ENCODE results near the gene RAB41. TPM values are rescaled to one million over a fixed set of nuclear protein-coding genes. Genes with fewer than 3 reads are reported as not detected.
"Not testable (repeated sequence)": the region's sequence is repeated elsewhere in the genome, so short reads cannot be mapped to it uniquely, and the experiment has no call there.

The RAB41 gene
- not detected for total RNA-seq

GRCh38 chrX:70281951-70282350 is at the start of gene RAB41:
Gene RAB41 (plus strand): TSS chrX:70282172. CDS start chrX:70282218, 46 bp downstream.
- Mint-ChIP-seq H3K4me3 (no peak within 1 kb of the TSS), H3K27me3 (ENCODE audit: low read depth) (no peaks in the 10 kb centered on the region), H3K9me3 (no peaks in the 10 kb centered on the region), H3K36me3 (ENCODE audit: insufficient read depth) (peaks cover 13% of the 10 kb centered on the region), H3K4me1 (ENCODE audit: low read depth) (no peaks in the 10 kb centered on the region)
- no peak for DNase-seq
- ATAC-seq, result no peak

GRCh38 chrX:70234355-70234754 is 47.6 kb upstream of the RAB41 start, which contains the start of gene AWAT1:
Gene AWAT1 (plus strand): TSS chrX:70234655. CDS start chrX:70234696, 41 bp downstream.
- H3K36me3 Mint-ChIP-seq (ENCODE audit: insufficient read depth), result no peaks in the 10 kb centered on the region
- no peaks in the 10 kb centered on the region for H3K27me3 Mint-ChIP-seq (ENCODE audit: low read depth)
- DNase-seq (no peak), ATAC-seq (no peak)
- no peaks in the 10 kb centered on the region for H3K4me1 Mint-ChIP-seq (ENCODE audit: low read depth)
- no peaks in the 10 kb centered on the region for H3K9me3 Mint-ChIP-seq
- H3K4me3 Mint-ChIP-seq, result no peak within 1 kb of the TSS

- ATAC-seq (no peak), DNase-seq (no peak)
- no peaks in the 10 kb centered on the region for H3K27me3 Mint-ChIP-seq (ENCODE audit: low read depth)
- H3K9me3 Mint-ChIP-seq, result no peaks in the 10 kb centered on the region
- no peaks in the 10 kb centered on the region for H3K36me3 Mint-ChIP-seq (ENCODE audit: insufficient read depth)
- H3K4me3 Mint-ChIP-seq, result no peak overlapping the region
- no peaks in the 10 kb centered on the region for H3K4me1 Mint-ChIP-seq (ENCODE audit: low read depth)
Measured at GRCh38 chrX:70240751-70241150, 41.2 kb upstream of the RAB41 start.

GRCh38 chrX:70241501-70241900 is 40.5 kb upstream of the RAB41 start:
- H3K4me3 Mint-ChIP-seq, result no peak overlapping the region
- H3K4me1 Mint-ChIP-seq (ENCODE audit: low read depth), result no peaks in the 10 kb centered on the region
- ATAC-seq (no peak), DNase-seq (no peak)
- no peaks in the 10 kb centered on the region for H3K36me3 Mint-ChIP-seq (ENCODE audit: insufficient read depth)
- H3K27me3 Mint-ChIP-seq (ENCODE audit: low read depth), result no peaks in the 10 kb centered on the region
- no peaks in the 10 kb centered on the region for H3K9me3 Mint-ChIP-seq

- not testable (repeated sequence) for DNase-seq; H3K4me3 Mint-ChIP-seq; H3K9me3 Mint-ChIP-seq; H3K27me3 Mint-ChIP-seq (ENCODE audit: low read depth); H3K36me3 Mint-ChIP-seq (ENCODE audit: insufficient read depth); H3K4me1 Mint-ChIP-seq (ENCODE audit: low read depth); ATAC-seq
Measured at GRCh38 chrX:70243601-70244000, 38.4 kb upstream of the RAB41 start.

GRCh38 chrX:70244881-70245280 is 37.1 kb upstream of the RAB41 start:
- no peaks in the 10 kb centered on the region for H3K36me3 Mint-ChIP-seq (ENCODE audit: insufficient read depth)
- ATAC-seq (no peak), DNase-seq (no peak)
- no peak overlapping the region for H3K4me3 Mint-ChIP-seq
- no peaks in the 10 kb centered on the region for H3K9me3 Mint-ChIP-seq
- H3K4me1 Mint-ChIP-seq (ENCODE audit: low read depth), result no peaks in the 10 kb centered on the region
- H3K27me3 Mint-ChIP-seq (ENCODE audit: low read depth), result no peaks in the 10 kb centered on the region

- H3K4me1 Mint-ChIP-seq (ENCODE audit: low read depth), result no peaks in the 10 kb centered on the region
- ATAC-seq (no peak), DNase-seq (no peak)
- H3K27me3 Mint-ChIP-seq (ENCODE audit: low read depth), result no peaks in the 10 kb centered on the region
- H3K4me3 Mint-ChIP-seq, result no peak overlapping the region
- no peaks in the 10 kb centered on the region for H3K9me3 Mint-ChIP-seq
- no peaks in the 10 kb centered on the region for H3K36me3 Mint-ChIP-seq (ENCODE audit: insufficient read depth)
Measured at GRCh38 chrX:70247252-70247651, 34.7 kb upstream of the RAB41 start.

- peaks cover 6% of the 10 kb centered on the region for H3K4me1 Mint-ChIP-seq (ENCODE audit: low read depth)
- H3K9me3 Mint-ChIP-seq, result no peaks in the 10 kb centered on the region
- DNase-seq (no peak), ATAC-seq (no peak)
- peaks cover 6% of the 10 kb centered on the region for H3K36me3 Mint-ChIP-seq (ENCODE audit: insufficient read depth)
- H3K27me3 Mint-ChIP-seq (ENCODE audit: low read depth), result no peaks in the 10 kb centered on the region
- H3K4me3 Mint-ChIP-seq, result no peak overlapping the region
Measured at GRCh38 chrX:70252491-70252890, 29.5 kb upstream of the RAB41 start.

- H3K36me3 Mint-ChIP-seq (ENCODE audit: insufficient read depth), result peaks cover 6% of the 10 kb centered on the region
- no peak overlapping the region for H3K4me3 Mint-ChIP-seq
- DNase-seq (no peak), ATAC-seq (peak in 1 of 2 donors; percentile 63)
- H3K27me3 Mint-ChIP-seq (ENCODE audit: low read depth), result no peaks in the 10 kb centered on the region
- no peaks in the 10 kb centered on the region for H3K9me3 Mint-ChIP-seq
- H3K4me1 Mint-ChIP-seq (ENCODE audit: low read depth), result peaks cover 6% of the 10 kb centered on the region
Measured at GRCh38 chrX:70253377-70254062, 28.5 kb upstream of the RAB41 start.

- no peak for DNase-seq
- Mint-ChIP-seq H3K27me3 (ENCODE audit: low read depth) (no peaks in the 10 kb centered on the region), H3K9me3 (no peaks in the 10 kb centered on the region), H3K4me1 (ENCODE audit: low read depth) (peaks cover 6% of the 10 kb centered on the region), H3K4me3 (no peak overlapping the region), H3K36me3 (ENCODE audit: insufficient read depth) (peaks cover 6% of the 10 kb centered on the region)
- ATAC-seq, result no peak
Measured at GRCh38 chrX:70254063-70254400, 27.9 kb upstream of the RAB41 start.

- Mint-ChIP-seq H3K4me1 (ENCODE audit: low read depth) (peaks cover 6% of the 10 kb centered on the region), H3K9me3 (no peaks in the 10 kb centered on the region), H3K27me3 (ENCODE audit: low read depth) (no peaks in the 10 kb centered on the region), H3K4me3 (no peak overlapping the region), H3K36me3 (ENCODE audit: insufficient read depth) (peaks cover 6% of the 10 kb centered on the region)
- ATAC-seq (no peak), DNase-seq (no peak)
Measured at GRCh38 chrX:70254909-70255308, 27.1 kb upstream of the RAB41 start.

- H3K4me1 Mint-ChIP-seq (ENCODE audit: low read depth), result peaks cover 6% of the 10 kb centered on the region
- H3K27me3 Mint-ChIP-seq (ENCODE audit: low read depth), result no peaks in the 10 kb centered on the region
Measured at GRCh38 chrX:70255452-70255851, 26.5 kb upstream of the RAB41 start.

GRCh38 chrX:70257423-70258288 is 24.3 kb upstream of the RAB41 start:
- DNase-seq, result no peak
- peaks cover 6% of the 10 kb centered on the region for H3K4me1 Mint-ChIP-seq (ENCODE audit: low read depth)
- no peaks in the 10 kb centered on the region for H3K27me3 Mint-ChIP-seq (ENCODE audit: low read depth)
- H3K36me3 Mint-ChIP-seq (ENCODE audit: insufficient read depth), result peaks cover 6% of the 10 kb centered on the region
- no peak overlapping the region for H3K4me3 Mint-ChIP-seq
- no peak for ATAC-seq
- no peaks in the 10 kb centered on the region for H3K9me3 Mint-ChIP-seq

More at GRCh38 chrX:70255452-70255851, 26.5 kb upstream of the RAB41 start:
- no peak for DNase-seq
- H3K4me3 Mint-ChIP-seq, result no peak overlapping the region
- H3K9me3 Mint-ChIP-seq, result no peaks in the 10 kb centered on the region
- peaks cover 6% of the 10 kb centered on the region for H3K36me3 Mint-ChIP-seq (ENCODE audit: insufficient read depth)
- ATAC-seq, result no peak

- H3K36me3 Mint-ChIP-seq (ENCODE audit: insufficient read depth), result no peaks in the 10 kb centered on the region
- DNase-seq, result no peak
- H3K9me3 Mint-ChIP-seq, result no peaks in the 10 kb centered on the region
- no peaks in the 10 kb centered on the region for H3K27me3 Mint-ChIP-seq (ENCODE audit: low read depth)
- no peaks in the 10 kb centered on the region for H3K4me1 Mint-ChIP-seq (ENCODE audit: low read depth)
- no peak for ATAC-seq
- H3K4me3 Mint-ChIP-seq, result no peak within 1 kb of the TSS
Measured at GRCh38 chrX:70260104-70260503, 21.9 kb upstream of the RAB41 start, which contains the start of gene P2RY4. Gene P2RY4 (minus strand): TSS chrX:70260204. CDS start chrX:70259624, 580 bp downstream.
